Astrocyte of the spinal cord (primary cell): ENCODE measurements around the gene PRKAR2B.

ENCODE experiments used
- DNase-seq: peaks from one replicate; pipeline ENCODE4 v3.0.0; 2011; ENCODE audit warnings: low read depth, low spot score
- H3K4me3 ChIP-seq: 2 replicates; pipeline ENCODE4 v1.5.1; 2011; ENCODE audit warnings: low read depth, mild to moderate bottlenecking, low read length, moderate library complexity
- CTCF ChIP-seq: IDR thresholded peaks from 2 replicates; pipeline ENCODE4 v1.5.1; 2012; ENCODE audit warnings: low read depth, mild to moderate bottlenecking, low read length, inconsistent platforms
- in situ Hi-C: cut with HindIII; loops from 2 replicates; pipeline ENCODE4 v1.10.0; 2017; ENCODE audit warnings: low sequenced_read_pairs

Gene PRKAR2B

GRCh38 chr7:107056728-107057473 is 12.4 kb downstream of the PRKAR2B start:
- no peak for TF ChIP-seq CTCF
- no peak for DNase-seq
- in situ Hi-C loops: no loop called here
- H3K4me3 ChIP-seq: no peak overlapping the region

- DNase-seq: no peak
- no peak for TF ChIP-seq CTCF
- no peak overlapping the region for H3K4me3 ChIP-seq
- in situ Hi-C loops: no loop called here
These were observed 12.9 kb downstream of the PRKAR2B start for GRCh38 chr7:107057474-107057833.

GRCh38 chr7:107059468-107059867 is 15.0 kb downstream of the PRKAR2B start:
- no peak for DNase-seq
- no peak for TF ChIP-seq CTCF
- no peak overlapping the region for H3K4me3 ChIP-seq
- in situ Hi-C loops: no loop called here

GRCh38 chr7:107063245-107064120 is 19.0 kb downstream of the PRKAR2B start:
- no peak overlapping the region for H3K4me3 ChIP-seq
- no peak for DNase-seq
- TF ChIP-seq CTCF: no peak
- in situ Hi-C loops: no loop called here

- TF ChIP-seq CTCF: no peak
- no peak for DNase-seq
- in situ Hi-C loops: no loop called here
- no peak overlapping the region for H3K4me3 ChIP-seq
These were observed 19.8 kb downstream of the PRKAR2B start for GRCh38 chr7:107064255-107064654.

- no peak for TF ChIP-seq CTCF
- in situ Hi-C loops: no loop called here
- DNase-seq: no peak
- no peak overlapping the region for H3K4me3 ChIP-seq
These were observed 21.4 kb downstream of the PRKAR2B start for GRCh38 chr7:107065929-107066247.
